T-helper 2 cell (primary cell): ENCODE results near the gene SCUBE3.

Experiments
- DNase-seq, 5 experiments: peaks; one replicate each; pipeline versions ENCODE4 v3.0.0 to v3.0.0-alpha.2; 2012 to 2022

The SCUBE3 gene

GRCh38 chr6:35181933-35182612, 31.7 kb upstream of the SCUBE3 start:
- no peak for DNase-seq

- DNase-seq: no peak
Measured at GRCh38 chr6:35183281-35183680, 30.5 kb upstream of the SCUBE3 start.

DNA sequence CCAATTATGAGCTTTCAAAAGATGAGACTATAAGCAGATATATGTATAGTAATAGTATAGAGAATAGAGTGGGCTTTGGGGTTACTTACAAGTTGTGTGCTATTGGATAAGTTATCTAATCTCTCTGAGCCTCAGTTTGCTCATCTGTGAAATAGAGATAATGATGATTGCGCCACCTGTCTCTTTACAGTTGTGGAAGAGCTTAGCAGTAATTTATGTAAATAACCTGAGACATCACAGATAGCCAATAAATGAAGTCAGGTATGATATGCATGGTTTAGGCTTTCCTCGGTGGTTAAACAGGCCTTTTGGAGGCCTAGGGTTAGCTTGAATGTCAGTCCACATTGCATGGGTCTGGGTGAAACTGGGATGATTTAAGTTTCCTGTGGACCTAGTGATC, 29.8 kb upstream of the SCUBE3 start:
- DNase-seq: no peak

GRCh38 chr6:35184580-35185301, 29.0 kb upstream of the SCUBE3 start:
- no peak for DNase-seq

- DNase-seq: no peak
Measured at GRCh38 chr6:35185302-35185681, 28.5 kb upstream of the SCUBE3 start.

DNA sequence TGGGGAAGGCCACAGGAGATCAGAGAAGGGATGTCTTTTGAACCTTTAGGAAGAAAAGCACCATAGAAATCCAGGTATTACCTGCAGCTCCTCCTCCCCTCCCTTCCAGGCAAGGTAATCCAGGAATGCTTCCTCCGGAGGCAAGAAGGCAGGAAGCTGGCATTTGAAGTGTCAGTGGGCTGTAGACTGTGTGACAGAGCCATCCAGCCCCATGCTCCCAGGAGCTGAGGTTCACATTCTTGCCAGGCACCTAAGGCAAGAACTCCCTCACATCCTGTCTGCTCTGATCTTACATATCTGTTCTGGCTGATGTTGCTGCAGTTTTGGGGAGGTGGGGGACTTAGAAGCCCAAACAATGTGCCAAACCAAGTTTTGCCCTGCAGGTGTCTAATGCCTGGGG, 27.8 kb upstream of the SCUBE3 start:
- DNase-seq: no peak

- DNase-seq: no peak
Measured at GRCh38 chr6:35186571-35186970, 27.2 kb upstream of the SCUBE3 start.

DNA sequence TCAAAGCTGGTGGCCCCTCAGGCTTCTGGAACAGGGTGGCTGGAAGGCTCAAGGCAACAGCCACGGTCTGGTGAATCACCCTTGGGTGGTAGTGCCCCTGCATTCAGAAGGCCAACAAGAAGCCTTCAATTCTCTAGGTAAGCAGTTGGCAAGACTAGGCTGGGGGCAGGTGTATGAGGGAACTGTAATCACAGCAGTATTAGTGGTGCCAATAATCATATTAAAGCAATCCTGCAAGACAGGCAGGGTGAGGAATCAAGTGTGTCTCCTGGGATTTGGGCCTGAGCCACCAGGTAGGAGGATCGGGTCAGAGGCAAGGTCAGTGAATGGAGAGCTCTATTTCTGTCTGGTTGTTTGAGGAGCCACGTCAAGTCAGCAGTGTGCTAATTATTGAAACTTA, 24.9 kb upstream of the SCUBE3 start:
- no peak for DNase-seq

- DNase-seq: no peak
Measured at GRCh38 chr6:35190306-35190705, 23.4 kb upstream of the SCUBE3 start.

DNA sequence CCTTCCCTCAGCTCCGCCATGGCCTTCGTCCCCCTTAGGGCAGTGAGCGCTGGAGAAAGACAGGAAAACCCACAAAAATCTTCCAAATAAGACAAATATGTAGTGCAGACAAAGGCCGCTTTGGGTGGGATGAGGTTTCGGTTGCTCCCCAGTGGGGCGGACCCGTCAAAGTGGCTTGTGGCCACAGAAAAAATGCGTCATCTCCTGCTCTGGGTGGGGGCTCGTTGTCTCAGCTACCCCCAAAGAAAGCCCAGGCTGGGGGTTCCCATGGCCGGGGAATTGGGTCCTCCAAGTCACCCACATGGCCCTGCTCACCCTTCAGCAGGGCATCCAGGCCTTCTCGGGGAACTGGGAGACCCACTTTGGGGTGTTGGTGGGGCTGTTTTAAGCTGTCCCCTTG, 21.9 kb upstream of the SCUBE3 start:
- DNase-seq: peak in 1 of 5 experiments; percentile 56

- no peak for DNase-seq
Measured at GRCh38 chr6:35192301-35192860, 21.4 kb upstream of the SCUBE3 start.

DNA sequence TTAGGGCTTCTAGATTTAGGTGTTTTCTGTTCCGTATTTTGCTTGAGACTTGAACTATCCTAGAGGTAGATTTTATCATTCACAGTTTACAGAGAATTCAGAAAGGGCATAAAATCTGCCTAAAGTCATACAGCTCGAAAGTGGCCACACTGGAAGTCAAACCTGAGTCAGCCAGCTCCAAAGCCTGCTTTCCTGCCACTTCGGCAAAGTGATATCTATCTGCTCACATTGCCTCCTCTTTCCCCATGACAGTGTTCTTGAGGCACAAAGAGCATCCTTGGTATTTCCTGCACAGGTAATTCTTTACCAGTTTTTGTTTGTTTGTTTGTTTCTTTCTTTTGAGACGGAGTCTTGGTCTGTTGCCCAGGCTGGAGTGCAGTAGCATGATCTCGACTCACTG, 19.4 kb upstream of the SCUBE3 start:
- DNase-seq: no peak

DNA sequence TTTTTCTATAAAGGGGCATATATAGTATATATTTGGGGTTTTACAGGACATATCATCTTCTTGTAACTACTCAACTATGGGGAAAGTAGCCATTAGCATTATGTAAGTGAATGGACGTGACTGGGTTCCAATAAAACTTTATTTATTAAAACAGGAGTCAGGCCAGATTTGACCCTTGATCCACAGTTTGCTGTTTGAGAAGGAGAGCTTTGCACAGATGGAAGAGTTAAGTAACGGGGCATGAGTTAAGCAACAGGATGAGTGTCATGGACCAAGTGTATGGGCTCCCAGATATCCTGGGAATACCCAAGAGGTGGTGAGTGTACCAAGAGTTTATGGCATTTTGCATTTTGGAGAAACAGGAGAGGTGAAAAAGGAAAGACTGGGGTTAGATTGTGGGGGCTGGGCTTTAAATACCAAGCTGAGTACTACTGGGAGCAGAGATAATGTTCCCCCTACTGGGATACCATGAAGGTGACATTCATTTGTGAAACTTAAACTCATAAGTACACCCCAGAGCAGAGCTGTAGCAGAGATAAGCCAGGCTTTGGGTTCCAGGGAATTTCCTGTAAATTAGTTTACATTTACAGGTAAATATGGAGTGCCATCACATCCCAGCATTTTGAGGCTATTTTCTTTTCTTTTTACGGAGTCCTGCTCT, 18.5 kb upstream of the SCUBE3 start:
- no peak for DNase-seq

- DNase-seq: no peak
Measured at GRCh38 chr6:35197196-35197595, 16.6 kb upstream of the SCUBE3 start.

DNA sequence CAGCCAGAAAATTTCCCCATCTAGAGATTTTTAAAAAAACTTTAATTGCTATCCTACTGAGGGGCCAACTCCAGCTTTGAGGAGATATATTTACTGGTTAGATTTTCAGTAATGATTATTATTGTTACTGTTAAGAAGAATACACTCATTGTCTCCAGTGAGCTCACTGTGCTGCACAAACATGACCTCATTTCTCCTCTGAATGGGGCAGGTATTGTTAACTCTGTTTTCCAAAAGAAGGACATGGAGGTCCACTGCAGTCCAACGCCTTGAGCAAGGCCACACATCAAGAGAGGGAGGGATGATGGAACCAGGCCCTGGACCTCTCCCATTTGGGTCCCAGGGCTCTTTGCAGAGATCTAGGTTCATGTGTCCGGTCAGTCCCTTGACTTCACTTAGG, 13.9 kb upstream of the SCUBE3 start:
- DNase-seq: no peak

DNA sequence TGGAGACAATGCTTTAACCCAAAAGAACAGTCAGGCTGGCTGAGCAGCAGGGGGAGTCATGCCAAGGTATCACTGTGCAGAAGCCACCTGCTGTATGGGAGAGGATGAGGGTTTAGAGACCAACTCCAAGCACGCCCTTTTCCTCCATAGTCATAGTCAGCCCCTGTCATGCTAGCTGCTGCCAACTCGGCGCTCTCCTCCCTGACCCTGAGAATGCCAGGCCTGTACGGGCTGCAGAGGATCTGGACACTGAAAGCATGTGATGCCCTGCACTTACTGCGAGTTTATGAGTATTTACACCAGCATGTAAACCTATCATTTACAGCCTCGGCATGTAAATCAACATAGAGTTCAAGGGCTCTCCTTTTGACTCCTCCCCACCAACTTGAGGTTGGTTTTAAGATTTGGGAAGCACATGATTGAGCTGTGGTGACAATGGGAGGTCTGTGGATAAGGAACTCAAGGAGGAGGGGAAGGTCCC, 11.7 kb upstream of the SCUBE3 start:
- no peak for DNase-seq

- no peak for DNase-seq
Measured at GRCh38 chr6:35203152-35203670, 10.5 kb upstream of the SCUBE3 start.

- DNase-seq: no peak
Measured at GRCh38 chr6:35203680-35204079, 10.1 kb upstream of the SCUBE3 start.

GRCh38 chr6:35206346-35206745, 7.4 kb upstream of the SCUBE3 start:
- DNase-seq: no peak

DNA sequence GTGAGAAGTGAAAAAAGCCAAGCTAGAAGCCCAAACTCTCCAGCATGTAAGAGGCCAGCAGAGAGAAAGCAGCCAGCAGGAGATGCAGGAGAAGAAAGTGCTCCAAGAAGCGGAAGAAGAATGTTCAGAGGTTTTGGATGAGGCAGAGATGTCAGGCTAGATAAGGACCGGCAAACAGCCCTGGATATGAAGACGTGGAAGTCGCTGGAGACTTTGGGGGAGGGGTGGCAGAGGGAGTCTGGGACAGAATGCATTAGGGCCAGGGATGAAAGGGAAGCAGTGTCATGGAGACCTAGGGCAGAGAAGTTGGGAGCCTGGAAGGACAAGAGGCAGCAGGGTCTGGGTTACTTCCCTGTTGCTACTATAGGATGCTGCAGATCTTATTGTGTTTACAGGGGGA, 5.3 kb upstream of the SCUBE3 start:
- DNase-seq: no peak

DNA sequence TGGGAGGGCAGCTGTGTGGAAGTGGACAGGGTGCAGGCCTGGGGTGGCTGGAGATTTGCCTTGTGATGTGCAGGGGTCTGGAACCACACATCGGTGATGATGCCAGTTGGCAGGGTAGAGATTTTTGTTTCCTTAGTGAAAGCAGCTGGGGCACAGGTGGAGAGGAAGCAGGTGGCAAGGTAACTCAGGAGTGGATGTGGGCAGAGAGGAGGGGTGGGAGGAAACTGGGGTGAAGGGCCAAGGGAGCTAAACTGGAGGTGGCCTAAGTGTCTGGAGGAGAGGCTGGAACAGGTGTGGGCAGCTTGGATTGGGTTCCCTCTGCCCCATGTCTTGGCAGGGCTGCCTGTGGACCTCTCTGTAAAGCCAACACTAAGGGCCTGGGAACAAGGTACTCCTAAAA, 4.7 kb upstream of the SCUBE3 start:
- no peak for DNase-seq

DNA sequence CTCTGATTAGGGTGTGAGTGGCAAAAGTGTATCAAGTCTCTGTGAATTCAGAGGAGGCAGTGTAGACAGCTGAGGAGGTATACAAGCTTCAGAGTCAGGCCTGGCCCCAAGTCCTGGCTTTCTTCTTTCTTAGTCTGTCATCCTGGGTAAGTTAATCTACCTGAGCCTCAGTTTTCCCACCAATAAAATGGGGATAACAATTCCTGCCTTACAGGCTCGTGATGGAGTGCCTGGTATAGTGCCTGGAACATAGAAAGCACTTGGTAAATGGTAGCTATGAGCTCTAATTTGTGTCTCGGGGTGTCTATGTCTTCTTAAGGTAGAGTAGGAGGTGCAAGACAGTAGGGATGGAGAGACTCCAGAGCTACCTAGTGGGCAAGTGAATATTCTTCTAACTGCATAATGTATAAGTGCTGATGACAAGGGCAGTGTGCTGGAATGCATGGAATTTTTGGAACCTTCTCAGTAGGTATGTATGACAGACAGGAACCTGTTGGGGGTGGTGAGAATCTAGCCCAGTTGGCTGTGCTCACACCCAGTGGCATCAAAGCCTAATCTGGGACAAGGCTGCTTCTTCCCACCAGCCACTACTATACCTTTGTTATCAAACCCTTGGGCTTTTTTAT, 4.0 kb upstream of the SCUBE3 start:
- DNase-seq: no peak

DNA sequence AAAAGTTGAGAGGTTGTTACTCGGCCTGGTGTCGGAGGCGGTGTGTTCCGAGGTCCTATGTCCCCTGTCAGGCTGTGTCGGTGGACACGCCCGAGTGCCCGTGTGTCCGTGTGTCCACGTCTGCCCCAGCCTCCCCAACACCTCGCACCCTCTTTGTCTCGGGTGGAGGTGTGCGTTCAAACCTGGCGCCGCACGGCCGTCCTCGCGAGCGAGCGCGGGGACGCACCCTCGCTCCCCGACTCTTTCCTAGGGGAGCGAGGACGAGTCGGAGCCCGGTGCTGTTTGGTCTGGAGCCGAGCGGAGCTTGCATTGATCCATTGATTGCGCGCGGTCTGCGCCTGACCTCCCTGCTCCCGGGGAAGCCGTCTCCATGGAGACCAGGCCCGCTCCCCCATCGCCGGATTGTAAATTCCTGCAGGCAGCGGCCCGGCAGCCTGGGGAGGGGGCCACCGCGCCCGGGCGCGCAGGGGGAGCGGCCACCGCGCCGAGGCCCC, 411 bp upstream of the SCUBE3 start:
- DNase-seq: no peak
